ENCODE data around the gene CDC42BPB. TPM values are rescaled to one million over a fixed set of nuclear protein-coding genes. Genes with fewer than 3 reads are reported as not detected.
"Not testable (repeated sequence)": the region's sequence is repeated elsewhere in the genome, so short reads cannot be mapped to it uniquely, and the experiment has no call there.

Gene CDC42BPB
- total RNA-seq, 1 donor, result 118 TPM

- no peak overlapping the region for H3K4me3 ChIP-seq (ENCODE audit: insufficient read depth, low read length)
- no peak overlapping the region for H2AFZ ChIP-seq (ENCODE audit: low read length)
- H3K4me2 ChIP-seq (ENCODE audit: insufficient read depth, low read length), result no peak overlapping the region
- peaks cover 90% of the 10 kb centered on the region for H3K79me2 ChIP-seq (ENCODE audit: insufficient read depth, low read length)
- DNase-seq (ENCODE audit: insufficient read length, low spot score, missing footprints), result no peak
- H3K27ac ChIP-seq (ENCODE audit: low read depth, low read length), result no peak overlapping the region
- TF ChIP-seq CTCF (IDR thresholded peaks at IDR 0.05; ENCODE audit: extremely low read depth, low read depth, low read length), result no peak
- H4K20me1 ChIP-seq (ENCODE audit: insufficient read depth, low read length), result peaks cover 47% of the 10 kb centered on the region
- no peaks in the 10 kb centered on the region for H3K36me3 ChIP-seq (ENCODE audit: insufficient read depth, low read length)
- no peaks in the 10 kb centered on the region for H3K27me3 ChIP-seq (ENCODE audit: insufficient read depth, low read length)
- H3K9me3 ChIP-seq (ENCODE audit: low read depth, low read length), result no peaks in the 10 kb centered on the region
- peaks cover 18% of the 10 kb centered on the region for H3K4me1 ChIP-seq (ENCODE audit: insufficient read depth, low read length)
Observed at GRCh38 chr14:103028161-103028767, 29.1 kb downstream of the CDC42BPB start.

- Histone ChIP-seq H3K4me2 (ENCODE audit: insufficient read depth, low read length) (no peak overlapping the region), H3K79me2 (ENCODE audit: insufficient read depth, low read length) (peaks cover 91% of the 10 kb centered on the region), H3K27me3 (ENCODE audit: insufficient read depth, low read length) (no peaks in the 10 kb centered on the region), H3K9me3 (ENCODE audit: low read depth, low read length) (no peaks in the 10 kb centered on the region), H3K4me1 (ENCODE audit: insufficient read depth, low read length) (peaks cover 23% of the 10 kb centered on the region), H3K27ac (ENCODE audit: low read depth, low read length) (no peak overlapping the region), H3K4me3 (ENCODE audit: insufficient read depth, low read length) (no peak overlapping the region), H3K36me3 (ENCODE audit: insufficient read depth, low read length) (no peaks in the 10 kb centered on the region), H2AFZ (ENCODE audit: low read length) (no peak overlapping the region), H4K20me1 (ENCODE audit: insufficient read depth, low read length) (peaks cover 48% of the 10 kb centered on the region)
- no peak for DNase-seq (ENCODE audit: insufficient read length, low spot score, missing footprints)
- no peak for TF ChIP-seq CTCF (IDR thresholded peaks at IDR 0.05; ENCODE audit: extremely low read depth, low read depth, low read length)
Observed at GRCh38 chr14:103027451-103027850, 29.9 kb downstream of the CDC42BPB start.

- Histone ChIP-seq H3K4me2 (ENCODE audit: insufficient read depth, low read length) (no peak overlapping the region), H4K20me1 (ENCODE audit: insufficient read depth, low read length) (peaks cover 49% of the 10 kb centered on the region), H3K4me1 (ENCODE audit: insufficient read depth, low read length) (peaks cover 26% of the 10 kb centered on the region), H2AFZ (ENCODE audit: low read length) (no peak overlapping the region), H3K27me3 (ENCODE audit: insufficient read depth, low read length) (no peaks in the 10 kb centered on the region), H3K27ac (ENCODE audit: low read depth, low read length) (no peak overlapping the region), H3K4me3 (ENCODE audit: insufficient read depth, low read length) (no peak overlapping the region), H3K36me3 (ENCODE audit: insufficient read depth, low read length) (no peaks in the 10 kb centered on the region), H3K9me3 (ENCODE audit: low read depth, low read length) (no peaks in the 10 kb centered on the region), H3K79me2 (ENCODE audit: insufficient read depth, low read length) (peaks cover 91% of the 10 kb centered on the region)
- DNase-seq (ENCODE audit: insufficient read length, low spot score, missing footprints), result no peak
- TF ChIP-seq CTCF (IDR thresholded peaks at IDR 0.05; ENCODE audit: extremely low read depth, low read depth, low read length), result no peak
Observed at GRCh38 chr14:103026988-103027387, 30.4 kb downstream of the CDC42BPB start.

- not testable (repeated sequence) for DNase-seq (ENCODE audit: insufficient read length, low spot score, missing footprints); H3K27me3 ChIP-seq (ENCODE audit: insufficient read depth, low read length); H3K4me2 ChIP-seq (ENCODE audit: insufficient read depth, low read length); H3K27ac ChIP-seq (ENCODE audit: low read depth, low read length); H2AFZ ChIP-seq (ENCODE audit: low read length); H3K9me3 ChIP-seq (ENCODE audit: low read depth, low read length); H3K4me3 ChIP-seq (ENCODE audit: insufficient read depth, low read length); H3K36me3 ChIP-seq (ENCODE audit: insufficient read depth, low read length)
- Histone ChIP-seq H4K20me1 (ENCODE audit: insufficient read depth, low read length) (peaks cover 48% of the 10 kb centered on the region), H3K79me2 (ENCODE audit: insufficient read depth, low read length) (peaks cover 90% of the 10 kb centered on the region), H3K4me1 (ENCODE audit: insufficient read depth, low read length) (peaks cover 29% of the 10 kb centered on the region)
Observed at GRCh38 chr14:103026196-103026595, 31.2 kb downstream of the CDC42BPB start.
